Measurements from ENCODE around the gene ADGRG1.
"Not testable (repeated sequence)": the region's sequence is repeated elsewhere in the genome, so short reads cannot be mapped to it uniquely, and the experiment has no call there.

The ADGRG1 gene

DNA sequence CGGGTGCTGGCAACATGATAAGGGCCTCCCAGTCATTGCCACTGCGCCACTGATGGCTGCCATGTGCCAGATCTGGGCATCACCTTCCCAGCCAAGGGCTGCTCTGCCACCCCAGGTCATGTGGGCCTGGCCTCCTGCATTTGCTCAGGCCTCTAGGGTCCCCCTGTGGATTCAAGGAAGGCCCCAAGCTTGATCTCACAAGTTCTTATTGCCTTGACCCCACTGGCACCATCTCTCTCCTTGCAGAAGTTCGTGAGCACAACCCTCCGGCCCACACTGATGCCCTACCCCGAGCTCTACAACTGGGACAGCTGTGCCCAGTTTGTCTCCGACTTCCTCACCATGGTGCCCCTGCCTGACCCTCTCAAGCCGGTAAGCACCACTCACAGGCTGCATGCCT lies 71.5 kb downstream of the ADGRG1 start:
- DNase-seq (ENCODE audit: low read depth) = no peak

GRCh38 chr16:57700781-57701551 lies 72.5 kb downstream of the ADGRG1 start:
- no peak for DNase-seq (ENCODE audit: low read depth)

DNA sequence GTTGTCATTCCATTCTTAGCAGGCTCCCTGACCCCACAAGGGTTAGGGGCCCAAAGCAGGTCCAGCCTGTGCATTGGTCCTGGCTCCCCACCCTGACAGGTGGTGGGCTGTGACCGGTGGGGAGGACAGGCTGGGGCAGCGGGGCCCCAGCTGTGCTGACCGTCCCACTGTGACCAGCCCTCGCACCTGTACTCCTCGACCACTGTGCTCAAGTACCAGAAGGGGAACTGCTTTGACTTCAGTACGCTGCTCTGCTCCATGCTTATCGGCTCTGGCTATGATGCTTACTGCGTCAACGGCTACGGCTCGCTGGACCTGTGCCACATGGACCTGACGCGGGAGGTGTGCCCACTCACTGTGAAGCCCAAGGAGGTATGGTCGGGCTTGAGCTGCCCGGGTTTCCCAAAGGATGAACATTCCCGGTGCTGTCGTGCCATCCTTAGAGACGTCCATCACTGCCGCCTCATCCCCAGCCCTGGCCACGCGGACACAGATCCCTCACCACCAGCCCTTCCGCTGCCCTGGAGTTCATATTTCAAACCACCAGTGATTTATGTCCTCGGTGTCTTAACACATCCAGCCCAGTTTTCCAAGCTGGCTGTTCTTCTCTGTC lies 73.4 kb downstream of the ADGRG1 start:
- DNase-seq (ENCODE audit: low read depth) = no peak

DNA sequence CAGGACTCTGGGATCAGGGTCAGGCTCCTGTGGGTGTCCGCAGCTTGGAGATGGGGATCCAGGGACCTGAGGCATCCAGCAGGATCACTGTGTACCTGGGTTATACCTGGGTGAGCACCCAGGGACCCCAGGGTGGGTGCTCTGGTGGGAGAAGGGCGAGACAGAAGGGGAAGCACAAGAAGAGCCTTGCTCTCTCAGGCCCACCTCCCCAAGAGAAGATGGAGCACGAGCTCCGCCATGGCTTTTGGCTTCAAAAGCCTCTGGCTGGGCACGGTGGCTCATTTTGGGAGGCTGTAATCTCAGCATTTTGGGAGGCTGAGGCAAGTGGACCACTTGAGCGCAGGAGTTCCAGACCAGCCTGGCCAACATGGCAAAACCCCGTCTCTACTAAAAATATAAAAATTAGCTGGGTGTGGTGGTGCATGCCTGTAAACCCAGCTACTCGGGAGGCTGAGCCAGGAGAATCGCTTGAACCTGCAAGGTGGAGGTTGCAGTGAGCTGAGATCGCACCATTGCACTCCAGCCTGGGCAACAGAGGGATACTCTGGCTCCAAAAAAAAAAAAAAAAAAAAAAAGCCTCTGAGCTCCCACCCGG lies 75.1 kb downstream of the ADGRG1 start:
- DNase-seq (ENCODE audit: low read depth) = no peak

DNA sequence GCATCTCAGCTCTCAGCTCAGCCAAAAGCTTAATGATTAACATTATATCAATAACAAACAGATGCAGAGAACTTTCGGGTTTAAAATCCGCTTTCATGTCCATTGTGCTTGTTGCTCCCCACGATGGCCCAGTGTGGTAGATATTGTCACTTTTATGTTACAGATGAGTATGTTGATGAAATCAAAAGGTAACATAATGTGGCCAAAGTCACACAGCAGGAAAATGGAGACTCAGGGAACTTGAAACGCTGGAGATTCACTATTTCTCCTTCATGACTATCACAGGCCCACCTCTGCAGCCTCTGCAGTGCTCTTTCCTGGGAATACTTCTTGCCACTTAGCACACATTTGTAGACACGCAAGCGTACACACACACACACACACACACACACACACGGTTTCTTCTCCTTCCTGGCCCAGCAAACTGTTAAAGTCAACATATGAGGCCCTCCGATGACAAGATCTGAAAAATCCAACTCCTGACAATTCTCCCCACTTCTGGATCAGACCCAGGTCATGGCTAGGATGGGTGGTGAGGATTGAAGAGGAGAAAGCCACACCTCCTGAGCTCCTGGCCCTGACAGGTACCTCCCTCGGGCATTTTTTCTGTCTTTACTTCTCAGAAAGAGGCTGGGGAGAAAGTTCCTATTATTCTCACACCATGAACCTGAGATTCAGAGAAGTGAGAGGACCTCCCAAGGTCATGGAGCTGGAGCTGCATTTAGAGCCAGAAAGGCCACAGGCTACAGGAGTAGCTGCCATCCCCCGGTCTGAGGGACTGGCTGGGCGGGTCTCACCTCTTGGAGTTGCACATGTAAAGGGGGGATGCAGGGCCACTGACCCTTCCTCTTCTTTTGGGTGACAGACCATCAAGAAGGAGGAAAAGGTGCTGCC lies 75.8 kb downstream of the ADGRG1 start:
- no peak for DNase-seq (ENCODE audit: low read depth)

DNA sequence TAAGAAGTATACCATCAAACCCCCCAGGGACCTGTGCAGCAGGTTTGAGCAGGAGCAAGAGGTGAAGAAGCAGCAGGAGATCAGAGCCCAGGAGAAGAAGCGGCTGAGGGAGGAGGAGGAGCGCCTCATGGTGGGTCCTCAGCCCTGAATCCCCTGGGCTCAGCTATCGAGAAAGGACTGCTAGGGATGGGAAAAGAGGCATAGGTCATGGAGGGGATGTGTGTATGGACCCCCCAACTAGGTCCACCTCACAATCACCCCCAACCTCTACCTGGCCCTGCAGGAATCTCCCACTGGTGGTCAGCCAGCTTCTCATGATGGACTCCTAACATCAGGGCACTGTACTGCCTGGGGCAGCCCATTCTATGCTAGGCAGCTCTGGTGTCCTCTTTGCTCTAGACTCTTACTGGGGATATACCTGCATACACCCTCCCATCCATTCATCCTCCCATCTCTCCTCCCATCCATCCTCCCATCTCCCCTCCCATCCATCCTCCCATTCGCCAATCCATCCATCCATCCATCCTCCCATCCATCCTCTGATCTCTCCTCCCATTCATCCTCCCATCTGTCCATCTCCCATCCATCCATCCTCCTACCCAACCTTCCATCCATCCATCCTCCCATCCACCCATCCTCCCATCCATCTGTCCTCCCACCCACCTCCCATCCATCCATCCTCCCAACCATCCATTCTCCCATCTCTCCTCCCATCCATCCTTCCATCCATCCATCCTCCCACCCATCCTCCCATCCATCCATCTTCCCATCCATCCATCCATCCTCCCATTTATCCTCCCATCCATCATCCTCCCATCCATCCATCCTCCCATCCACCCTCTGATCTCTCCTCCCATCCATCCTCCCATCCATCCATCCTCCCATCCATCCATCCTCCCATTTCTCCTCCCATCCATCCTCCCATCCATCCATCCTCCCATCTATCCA lies 76.7 kb downstream of the ADGRG1 start:
- DNase-seq (ENCODE audit: low read depth) = no peak

DNA sequence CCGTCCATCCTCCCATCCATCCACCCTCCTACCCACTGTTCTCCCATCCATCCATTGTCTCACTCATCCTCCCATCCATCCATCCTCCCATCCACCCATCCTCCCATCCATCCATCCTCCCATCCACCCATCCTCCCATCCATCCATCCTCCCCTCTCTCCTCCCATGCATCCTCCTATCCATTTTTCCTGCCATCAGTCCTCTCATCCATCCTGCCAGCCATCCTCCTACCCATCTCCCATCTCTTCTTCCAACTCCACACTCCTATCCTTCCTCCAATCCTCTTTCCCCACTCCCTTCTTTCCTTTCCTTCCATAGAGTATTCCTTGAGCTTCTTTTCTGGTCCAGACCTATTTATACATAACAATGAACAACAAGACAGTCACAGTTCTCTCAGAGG lies 78.3 kb downstream of the ADGRG1 start:
- no peak for DNase-seq (ENCODE audit: low read depth)

DNA sequence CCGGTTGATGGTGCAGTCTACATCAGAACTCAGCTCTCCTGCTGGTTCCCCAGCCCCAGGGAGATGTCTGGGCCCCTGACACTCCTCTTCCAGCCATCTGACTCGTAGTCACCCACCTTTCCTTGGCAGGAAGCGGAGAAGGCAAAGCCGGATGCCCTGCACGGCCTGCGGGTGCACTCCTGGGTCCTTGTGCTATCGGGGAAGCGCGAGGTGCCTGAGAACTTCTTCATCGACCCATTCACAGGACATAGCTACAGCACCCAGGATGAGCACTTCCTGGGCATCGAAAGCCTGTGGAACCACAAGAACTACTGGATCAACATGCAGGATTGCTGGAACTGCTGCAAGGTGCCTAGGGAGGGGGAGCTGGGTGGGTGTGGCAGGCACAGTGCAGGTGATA lies 78.9 kb downstream of the ADGRG1 start:
- DNase-seq (ENCODE audit: low read depth) = no peak

DNA sequence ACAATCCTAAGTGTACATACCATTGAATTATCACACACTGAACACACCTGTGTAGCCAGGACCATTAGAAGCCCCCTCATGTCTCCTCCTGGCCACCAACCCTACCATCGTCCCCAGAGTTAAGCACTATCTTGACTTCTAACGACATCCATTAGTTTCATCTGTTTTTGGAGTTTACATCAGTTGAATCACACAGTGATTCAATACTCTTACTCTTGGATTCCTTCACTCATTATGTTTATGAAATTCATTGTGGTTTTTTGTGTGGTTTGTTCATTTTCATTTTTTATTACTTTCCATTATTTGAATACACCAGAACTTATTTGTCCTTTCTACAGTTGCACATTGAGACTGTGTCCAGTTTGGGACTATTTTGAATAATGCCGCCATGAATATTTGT lies 79.7 kb downstream of the ADGRG1 start:
- no peak for DNase-seq (ENCODE audit: low read depth)

DNA sequence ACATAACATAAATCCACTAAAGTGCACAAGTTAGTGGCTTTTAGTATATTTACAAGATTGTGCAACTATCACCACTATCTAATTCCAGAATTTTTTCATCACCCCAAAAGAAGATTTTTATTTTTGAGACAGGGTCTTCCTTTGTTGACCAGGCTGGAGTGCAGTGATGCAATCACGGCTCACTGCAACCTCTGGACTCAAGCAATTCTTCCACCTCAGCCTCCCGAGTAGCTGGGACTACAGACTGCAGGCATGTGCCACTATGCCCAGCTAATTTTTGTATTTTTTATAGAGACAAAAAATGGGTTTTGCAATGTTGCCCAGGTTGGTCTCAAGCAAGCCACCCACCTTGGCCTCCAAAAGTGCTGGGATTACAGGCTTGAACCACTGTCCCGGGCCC lies 81.2 kb downstream of the ADGRG1 start:
- no peak for DNase-seq (ENCODE audit: low read depth)

DNA sequence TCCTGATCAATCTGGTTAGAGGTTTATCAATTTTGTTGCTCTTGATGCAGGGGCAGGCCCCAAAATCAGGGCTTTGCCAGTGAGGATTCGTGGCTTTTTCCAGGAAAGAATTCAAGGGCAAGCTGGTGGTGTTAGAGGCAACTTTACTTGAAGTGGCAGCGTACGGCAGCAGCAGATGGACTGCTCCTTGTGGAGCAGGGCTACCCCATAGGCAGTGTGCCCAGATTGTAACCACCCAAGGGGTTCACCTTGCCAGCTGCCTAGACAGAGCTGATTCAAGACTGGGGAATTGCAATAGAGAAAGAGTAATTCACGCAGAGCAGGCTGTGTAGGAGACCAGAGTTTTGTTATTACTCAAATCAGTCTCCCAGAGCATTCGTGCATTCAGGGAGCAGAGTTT lies 82.9 kb downstream of the ADGRG1 start:
- DNase-seq (ENCODE audit: low read depth) = no peak

- DNase-seq (ENCODE audit: low read depth) = no peak
Observed at GRCh38 chr16:57711993-57712392, 83.6 kb downstream of the ADGRG1 start.

DNA sequence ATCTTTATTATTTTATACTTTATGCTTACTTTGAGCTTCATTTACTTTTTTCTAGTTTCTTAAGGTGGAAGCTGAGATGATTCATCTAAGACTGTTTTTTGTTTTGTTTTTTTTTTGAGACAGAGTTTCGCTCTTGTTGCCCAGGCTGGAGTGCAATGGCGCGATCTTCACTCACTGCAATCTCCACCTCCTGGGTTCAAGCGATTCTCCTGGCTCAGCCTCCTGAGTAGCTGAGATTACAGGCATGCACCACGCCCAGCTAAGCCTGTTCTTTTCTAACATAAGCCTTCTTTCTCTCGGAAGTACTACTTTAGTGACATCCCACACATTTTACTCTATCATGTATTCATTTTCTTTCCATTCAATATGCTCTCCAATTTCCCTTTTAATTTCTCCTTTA lies 84.1 kb downstream of the ADGRG1 start:
- DNase-seq (ENCODE audit: low read depth) = not testable (repeated sequence)

DNA sequence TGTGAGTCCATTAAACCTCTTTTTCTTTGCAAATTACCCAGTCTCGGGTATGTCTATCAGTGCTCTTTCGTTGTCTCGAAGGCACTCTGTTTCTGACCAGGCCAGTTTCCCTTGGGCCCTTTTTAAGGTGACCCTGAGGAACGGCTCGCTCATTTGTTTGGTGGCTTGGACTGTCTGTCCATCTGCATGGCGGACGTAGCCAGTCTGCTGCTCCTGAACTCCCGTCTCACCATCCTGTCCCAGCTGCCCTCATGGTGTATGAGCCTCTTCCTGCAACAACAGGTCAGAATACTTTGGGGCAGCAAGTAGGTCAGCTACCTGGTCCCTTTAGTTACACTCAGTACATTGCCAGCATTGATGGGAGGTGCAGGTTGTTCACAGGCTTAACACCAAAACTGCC lies 85.2 kb downstream of the ADGRG1 start:
- DNase-seq (ENCODE audit: low read depth) = no peak

DNA sequence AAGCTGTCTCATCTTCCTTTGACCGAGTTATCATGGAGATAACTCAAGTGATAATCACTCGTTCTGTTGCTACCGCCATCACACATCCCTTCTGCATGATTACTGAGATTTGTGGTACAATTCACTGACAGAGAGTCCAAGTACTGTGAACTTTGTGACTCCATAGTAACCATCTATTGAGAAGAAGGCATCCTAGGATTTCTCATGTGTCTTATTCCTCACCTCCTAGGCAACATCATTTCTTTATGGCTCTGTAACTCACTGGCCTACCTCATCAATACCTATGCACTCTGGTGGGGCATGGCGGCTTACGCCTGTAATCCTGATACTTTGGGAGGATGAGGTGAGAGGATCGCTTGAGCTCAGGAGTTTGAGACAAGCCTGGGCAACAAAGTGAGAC lies 85.6 kb downstream of the ADGRG1 start:
- DNase-seq (ENCODE audit: low read depth) = no peak

Data from T-helper 22 cell (primary cell).